ENCODE data around the gene ACTRT2.

ACTRT2 gene

GRCh38 chr1:3065396-3065795 lies 44.1 kb downstream of the ACTRT2 start:
- no peak for TF ChIP-seq EZH2 (IDR thresholded peaks at IDR 0.05; ENCODE audit: borderline replicate concordance, low read depth, low read length, severe bottlenecking)
- no peak for TF ChIP-seq CTCF (IDR thresholded peaks at IDR 0.05; ENCODE audit: borderline replicate concordance, extremely low read depth, low read length, poor library complexity, severe bottlenecking)
- H2AFZ ChIP-seq (ENCODE audit: low read depth, low read length), result no peak overlapping the region
- H3K27ac ChIP-seq (ENCODE audit: low read length), result no peak overlapping the region
- ATAC-seq (ENCODE audit: insufficient read depth, low read depth) (no peak), DNase-seq (no peak)
- H4K20me1 ChIP-seq (ENCODE audit: insufficient read depth, low read length), result no peaks in the 10 kb centered on the region
- no peak overlapping the region for H3K9ac ChIP-seq (ENCODE audit: low read depth, low read length)
- H3K36me3 ChIP-seq (ENCODE audit: insufficient read depth, low read length), result no peaks in the 10 kb centered on the region
- H3K4me1 ChIP-seq (ENCODE audit: insufficient read depth, low read length), result no peaks in the 10 kb centered on the region
- H3K9me3 ChIP-seq (ENCODE audit: insufficient read depth, low read length, severe bottlenecking), result no peaks in the 10 kb centered on the region
- H3K27me3 ChIP-seq (ENCODE audit: insufficient read depth, low read length, poor library complexity), result no peaks in the 10 kb centered on the region
- no peaks in the 10 kb centered on the region for H3K79me2 ChIP-seq (ENCODE audit: insufficient read depth, low read length)
- no peak overlapping the region for H3K4me2 ChIP-seq (ENCODE audit: insufficient read depth, low read length)
- H3K4me3 ChIP-seq (ENCODE audit: low read depth in 1 of 2, low read length in 2 of 2), result no peak overlapping the region

GRCh38 chr1:3065797-3066196 lies 44.5 kb downstream of the ACTRT2 start:
- no peaks in the 10 kb centered on the region for H3K27me3 ChIP-seq (ENCODE audit: insufficient read depth, low read length, poor library complexity)
- H2AFZ ChIP-seq (ENCODE audit: low read depth, low read length), result no peak overlapping the region
- no peak overlapping the region for H3K4me2 ChIP-seq (ENCODE audit: insufficient read depth, low read length)
- no peaks in the 10 kb centered on the region for H3K4me1 ChIP-seq (ENCODE audit: insufficient read depth, low read length)
- DNase-seq (no peak), ATAC-seq (ENCODE audit: insufficient read depth, low read depth) (no peak)
- no peak overlapping the region for H3K9ac ChIP-seq (ENCODE audit: low read depth, low read length)
- H3K4me3 ChIP-seq (ENCODE audit: low read depth in 1 of 2, low read length in 2 of 2), result no peak overlapping the region
- H3K27ac ChIP-seq (ENCODE audit: low read length), result no peak overlapping the region
- no peaks in the 10 kb centered on the region for H3K36me3 ChIP-seq (ENCODE audit: insufficient read depth, low read length)
- H4K20me1 ChIP-seq (ENCODE audit: insufficient read depth, low read length), result no peaks in the 10 kb centered on the region
- TF ChIP-seq EZH2 (IDR thresholded peaks at IDR 0.05; ENCODE audit: borderline replicate concordance, low read depth, low read length, severe bottlenecking) (no peak), CTCF (IDR thresholded peaks at IDR 0.05; ENCODE audit: borderline replicate concordance, extremely low read depth, low read length, poor library complexity, severe bottlenecking) (no peak)
- H3K9me3 ChIP-seq (ENCODE audit: insufficient read depth, low read length, severe bottlenecking), result no peaks in the 10 kb centered on the region
- H3K79me2 ChIP-seq (ENCODE audit: insufficient read depth, low read length), result no peaks in the 10 kb centered on the region

GRCh38 chr1:3066250-3066711 lies 45.0 kb downstream of the ACTRT2 start:
- Histone ChIP-seq H3K4me1 (ENCODE audit: insufficient read depth, low read length) (no peaks in the 10 kb centered on the region), H3K36me3 (ENCODE audit: insufficient read depth, low read length) (no peaks in the 10 kb centered on the region), H3K4me3 (ENCODE audit: low read depth in 1 of 2, low read length in 2 of 2) (no peak overlapping the region), H3K9me3 (ENCODE audit: insufficient read depth, low read length, severe bottlenecking) (no peaks in the 10 kb centered on the region), H3K79me2 (ENCODE audit: insufficient read depth, low read length) (no peaks in the 10 kb centered on the region), H3K27me3 (ENCODE audit: insufficient read depth, low read length, poor library complexity) (no peaks in the 10 kb centered on the region), H4K20me1 (ENCODE audit: insufficient read depth, low read length) (no peaks in the 10 kb centered on the region), H3K4me2 (ENCODE audit: insufficient read depth, low read length) (no peak overlapping the region), H3K9ac (ENCODE audit: low read depth, low read length) (no peak overlapping the region), H3K27ac (ENCODE audit: low read length) (no peak overlapping the region), H2AFZ (ENCODE audit: low read depth, low read length) (no peak overlapping the region)
- no peak for ATAC-seq (ENCODE audit: insufficient read depth, low read depth)
- DNase-seq, result no peak
- TF ChIP-seq CTCF (IDR thresholded peaks at IDR 0.05; ENCODE audit: borderline replicate concordance, extremely low read depth, low read length, poor library complexity, severe bottlenecking) (no peak), EZH2 (IDR thresholded peaks at IDR 0.05; ENCODE audit: borderline replicate concordance, low read depth, low read length, severe bottlenecking) (no peak)

GRCh38 chr1:3066826-3067225 lies 45.6 kb downstream of the ACTRT2 start:
- Histone ChIP-seq H3K4me2 (ENCODE audit: insufficient read depth, low read length) (no peak overlapping the region), H3K4me1 (ENCODE audit: insufficient read depth, low read length) (no peaks in the 10 kb centered on the region), H3K4me3 (ENCODE audit: low read depth in 1 of 2, low read length in 2 of 2) (no peak overlapping the region), H3K79me2 (ENCODE audit: insufficient read depth, low read length) (no peaks in the 10 kb centered on the region), H3K27ac (ENCODE audit: low read length) (no peak overlapping the region), H3K27me3 (ENCODE audit: insufficient read depth, low read length, poor library complexity) (no peaks in the 10 kb centered on the region), H3K36me3 (ENCODE audit: insufficient read depth, low read length) (no peaks in the 10 kb centered on the region), H4K20me1 (ENCODE audit: insufficient read depth, low read length) (no peaks in the 10 kb centered on the region), H3K9ac (ENCODE audit: low read depth, low read length) (no peak overlapping the region), H3K9me3 (ENCODE audit: insufficient read depth, low read length, severe bottlenecking) (no peaks in the 10 kb centered on the region), H2AFZ (ENCODE audit: low read depth, low read length) (no peak overlapping the region)
- no peak for ATAC-seq (ENCODE audit: insufficient read depth, low read depth)
- TF ChIP-seq EZH2 (IDR thresholded peaks at IDR 0.05; ENCODE audit: borderline replicate concordance, low read depth, low read length, severe bottlenecking), result no peak
- TF ChIP-seq CTCF (IDR thresholded peaks at IDR 0.05; ENCODE audit: borderline replicate concordance, extremely low read depth, low read length, poor library complexity, severe bottlenecking), result no peak
- DNase-seq, result no peak
